Endothelial cell of umbilical vein (primary cell): ENCODE data around the gene VEZT. TPM values are rescaled to one million over a fixed set of nuclear protein-coding genes. Genes with fewer than 3 reads are reported as not detected.
"Not testable (repeated sequence)": the region's sequence is repeated elsewhere in the genome, so short reads cannot be mapped to it uniquely, and the experiment has no call there.

Experiments used
- BruUV-seq: library from RNA; stranded (reverse); fragments of 400-500 nt; replicated peaks from 2 replicates; lab custom pipeline; 2021; lab: Mats Ljungman, UMichigan
- CTCF ChIA-PET: fragments of 300-600, 350-600 bp; sonication (Branson Sonifier 250); formaldehyde crosslinking; loops from one replicate; lab custom pipeline; 2021; ENCODE audit warnings: antibody characterized with exemption, inconsistent platforms; lab: Charles Lee
- POLR2A ChIA-PET: fragments of 300-600, 350-600 bp; sonication (Branson Sonifier 250); formaldehyde crosslinking; loops from one replicate; lab custom pipeline; 2021; ENCODE audit warnings: antibody characterized with exemption, inconsistent platforms; lab: Charles Lee
- DNase-seq: peaks from one replicate; pipeline ENCODE4 v3.0.0-alpha.2; 2011; ENCODE audit warnings: low read depth, low spot score
- FAIRE-seq: peaks from 2 replicates; lab custom pipeline; 2011; peaks lifted over from hg19 to GRCh38; lab: Jason Lieb, UNC
- H2AFZ ChIP-seq: 2 replicates; pipeline ENCODE4 v1.6.0; 2012; ENCODE audit warnings: low read depth, low read length, control low read depth, inconsistent platforms
- H3K27ac ChIP-seq: 2 replicates; pipeline ENCODE4 v1.5.1; 2011; ENCODE audit warnings: low read depth, mild to moderate bottlenecking, control low read depth, low read length, moderate library complexity; ENCODE audit not compliant: insufficient read depth
- H3K27me3 ChIP-seq, 2 experiments: 2 replicates each; pipeline versions ENCODE4 v1.6.0 to v1.6.1; 2011; ENCODE audit warnings: low read length in 2 of 2, mixed read lengths in 1 of 2; ENCODE audit not compliant: control insufficient read depth in 2 of 2, insufficient read depth in 2 of 2
- H3K36me3 ChIP-seq, 2 experiments: 2 replicates in 1 of 2; 3 replicates in 1 of 2; pipeline ENCODE4 v1.5.1; 2011; ENCODE audit warnings: low read length in 2 of 2, mild to moderate bottlenecking in 1 of 2, moderate library complexity in 1 of 2; ENCODE audit not compliant: control insufficient read depth in 2 of 2, insufficient read depth in 2 of 2; ENCODE audit errors: extremely low read depth in 1 of 2
- H3K4me1 ChIP-seq: 3 replicates; pipeline ENCODE4 v1.5.1; 2011; ENCODE audit warnings: mild to moderate bottlenecking, low read length; ENCODE audit not compliant: control insufficient read depth, insufficient read depth; ENCODE audit errors: extremely low read depth
- H3K4me2 ChIP-seq: 2 replicates; pipeline ENCODE4 v1.6.1; 2011; ENCODE audit warnings: low read length, control low read depth, mixed read lengths; ENCODE audit not compliant: insufficient read depth
- H3K4me3 ChIP-seq, 3 experiments: fragments of 200-600 bp in 1 of 3; sonication (generic), shearing (Covaris generic) in 1 of 3; replicated peaks in 1 of 3; 2 replicates each; pipeline ENCODE4 v1.5.1; 2011 to 2016; ENCODE audit warnings: control low read depth in 3 of 3, low read length in 3 of 3, mild to moderate bottlenecking in 2 of 3, inconsistent platforms in 1 of 3, low read depth in 1 of 3, moderate library complexity in 1 of 3; ENCODE audit not compliant: insufficient read depth in 1 of 3
- H3K79me2 ChIP-seq: 2 replicates; pipeline ENCODE4 v1.6.0; 2012; ENCODE audit warnings: low read length, inconsistent platforms; ENCODE audit not compliant: control insufficient read depth, insufficient read depth
- H3K9ac ChIP-seq: replicated peaks from 2 replicates; pipeline ENCODE3; 2011; ENCODE audit warnings: low read length, control low read depth; ENCODE audit not compliant: insufficient read depth; ENCODE audit errors: extremely low read depth
- H3K9me1 ChIP-seq: replicated peaks from 3 replicates; pipeline ENCODE4 v1.6.0; 2011; ENCODE audit warnings: mild to moderate bottlenecking, low read length; ENCODE audit not compliant: control insufficient read depth, insufficient read depth; ENCODE audit errors: extremely low read depth
- H3K9me3 ChIP-seq: replicated peaks from 2 replicates; pipeline ENCODE4 v1.5.1; 2012; ENCODE audit warnings: low read length, inconsistent platforms; ENCODE audit not compliant: control insufficient read depth, insufficient read depth
- H4K20me1 ChIP-seq: replicated peaks from 2 replicates; pipeline ENCODE3; 2011; ENCODE audit warnings: mild to moderate bottlenecking, low read length; ENCODE audit not compliant: control insufficient read depth, insufficient read depth; ENCODE audit errors: extremely low read depth
- EZH2 ChIP-seq: IDR thresholded peaks from 2 replicates; pipeline ENCODE4 v1.6.1; 2012; ENCODE audit warnings: borderline replicate concordance, low read depth, mild to moderate bottlenecking, moderate library complexity, low read length, inconsistent platforms; ENCODE audit not compliant: severe bottlenecking
- FOS ChIP-seq: IDR thresholded peaks from 2 replicates; pipeline ENCODE4 v1.6.1; 2011; ENCODE audit warnings: mild to moderate bottlenecking, low read length, moderate library complexity, borderline replicate concordance; ENCODE audit not compliant: insufficient read depth
- MYC ChIP-seq: IDR thresholded peaks from one replicate; pipeline ENCODE4 v1.6.1; 2011; ENCODE audit warnings: mild to moderate bottlenecking, low read depth, low read length
- dilution Hi-C: fragments of 300-500 bp; cut with MboI; formaldehyde crosslinking; loops from one replicate; pipeline ENCODE4 v1.15.0; 2019; ENCODE audit warnings: low sequenced_read_pairs; ENCODE audit not compliant: extremely low pct_ligation_motif_present
- intact Hi-C: fragments of 100-400 bp; cut with micrococcal nuclease; formaldehyde crosslinking; loops from one replicate; pipeline ENCODE4 v1.10.0; 2022
- polyA plus RNA-seq, 4 experiments: library from polyadenylated mRNA; depleted of rRNA in 3 of 4; stranded (reverse) in 3 of 4; unstranded in 1 of 4; fragments of >200 nt; gene quantifications; 2 replicates each; pipeline versions ENCODE4 v1.2.1 to v1.2.3, GENCODE V29; 2011 to 2012; ENCODE audit warnings: missing spikeins in 1 of 4
- total RNA-seq: library from RNA; stranded (reverse); gene quantifications from 2 replicates; pipeline ENCODE4 v1.2.3, GENCODE V29; 2021

Gene VEZT
- total and polyA plus RNA-seq, 2 donors (not counting 3 experiments of a cell fraction or from before 2014, with no cell fraction given): 57.8 to 91.3 TPM

DNA sequence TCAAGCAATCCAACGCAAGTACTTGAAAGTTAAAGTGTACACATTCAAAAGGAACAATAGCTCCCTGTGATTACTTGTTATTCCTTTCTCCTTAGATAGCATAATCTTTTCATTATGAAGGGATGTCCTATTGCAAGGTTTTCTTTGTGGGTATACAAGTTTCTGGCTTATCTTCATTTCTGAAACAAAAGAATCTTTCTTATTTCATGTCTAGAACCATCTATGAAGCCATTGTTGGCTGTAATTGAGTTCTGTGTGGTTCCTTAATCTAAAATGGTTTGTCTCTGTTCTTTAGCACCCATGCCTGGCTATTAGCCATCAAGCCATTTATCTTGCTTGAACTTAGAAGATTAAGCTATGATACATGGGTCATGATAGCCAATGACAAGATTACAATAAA is 95.0 kb downstream of the VEZT start:
- Histone ChIP-seq H3K27ac (no peak overlapping the region), H3K27me3 (no peaks in the 10 kb centered on the region), H3K9me1 (no peaks in the 10 kb centered on the region), H3K36me3 (peaks cover 2 to 4% of the 10 kb centered on the region in 2 experiments), H2AFZ (no peak overlapping the region), H3K79me2 (no peaks in the 10 kb centered on the region), H3K4me2 (no peak overlapping the region), H3K4me1 (peaks cover 15% of the 10 kb centered on the region), H3K9ac (no peak overlapping the region), H3K9me3 (no peaks in the 10 kb centered on the region), H4K20me1 (no peaks in the 10 kb centered on the region), H3K4me3 (no peak overlapping the region)
- FAIRE-seq: no peak
- no peak for TF ChIP-seq FOS
- TF ChIP-seq EZH2: no peak
- TF ChIP-seq MYC: no peak
- dilution Hi-C loops (no loop called here), intact Hi-C loops (no loop called here)
- ChIA-PET CTCF (interaction anchor here (1.0 to 1.4 kb wide), 2 partner anchors 9 to 24 kb away, joined by 4 to 6 read pairs; no protein-coding TSS in a partner anchor), POLR2A (no interaction called here)
- no peak for DNase-seq
- no TSS peak for BruUV-seq

DNA sequence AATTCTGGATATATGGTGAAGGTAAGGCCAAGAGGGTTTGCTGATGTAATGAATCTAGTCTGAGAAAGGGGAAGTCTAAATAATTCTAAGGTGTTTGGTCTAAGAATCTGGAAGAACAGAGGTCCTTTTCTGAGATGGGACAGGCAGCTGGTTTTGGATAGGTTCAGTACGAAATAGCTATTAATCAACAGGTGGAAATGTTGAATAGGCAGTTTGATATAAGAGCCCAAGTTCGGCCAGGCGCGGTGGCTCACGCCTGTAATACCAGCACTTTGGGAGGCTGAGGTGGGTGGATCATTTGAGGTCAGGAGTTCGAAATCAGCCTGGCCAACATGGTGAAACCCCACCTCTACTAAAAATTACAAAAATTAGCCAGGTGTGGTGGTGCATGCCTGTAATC is 97.1 kb downstream of the VEZT start:
- H3K27me3 ChIP-seq, H3K9me1 ChIP-seq, dilution Hi-C loops, H3K4me2 ChIP-seq, H3K79me2 ChIP-seq, H3K4me3 ChIP-seq, DNase-seq, H3K9ac ChIP-seq, H3K9me3 ChIP-seq, H3K36me3 ChIP-seq, H4K20me1 ChIP-seq, H2AFZ ChIP-seq, FAIRE-seq, BruUV-seq, H3K27ac ChIP-seq, POLR2A ChIA-PET: not testable (repeated sequence)
- CTCF ChIA-PET: interaction anchor here (1.0 kb wide), 1 partner anchor 197 kb away, joined by 3 read pairs; no protein-coding TSS in a partner anchor
- H3K4me1 ChIP-seq: peaks cover 15% of the 10 kb centered on the region
- intact Hi-C loops: loop anchor here (1.0 to 5.0 kb wide), 2 partner anchors 10 to 97 kb away; partner anchors contain the start of genes FGD6 and VEZT
